K562 (cell line): ENCODE data around the gene AUNIP. TPM values are rescaled to one million over a fixed set of nuclear protein-coding genes. Genes with fewer than 3 reads are reported as not detected.

Source experiments
- DACH1 ChIP-seq: fragments of 450-650 bp; IDR thresholded peaks from 2 replicates; pipeline ENCODE4 v1.6.1; 2018; ENCODE audit not compliant: partially characterized antibody
- HDAC1 ChIP-seq, 2 experiments: fragments of 450-650 bp; IDR thresholded peaks; 2 replicates each; pipeline ENCODE4 v1.6.1; 2016 to 2017; ENCODE audit warnings: inconsistent platforms in 1 of 2, mild to moderate bottlenecking in 1 of 2, moderate library complexity in 1 of 2
- KLF10 ChIP-seq: fragments of 250-450 bp; sonication (Bioruptor Pico); IDR thresholded peaks from 2 replicates; pipeline ENCODE4 v1.6.1; 2021; ENCODE audit warnings: matching md5 sums
- MAFK ChIP-seq: IDR thresholded peaks from 2 replicates; pipeline ENCODE4 v1.6.1; 2011; ENCODE audit warnings: low read length, improper control_type of control experiment
- NFIC ChIP-seq: fragments of 450-650 bp; IDR thresholded peaks from 2 replicates; pipeline ENCODE4 v1.6.1; 2017; ENCODE audit warnings: mild to moderate bottlenecking, inconsistent platforms
- POLR2AphosphoS2 ChIP-seq: IDR thresholded peaks from 2 replicates; pipeline ENCODE4 v1.6.1; 2012; ENCODE audit warnings: low read length, improper control_type of control experiment
- PTTG1 ChIP-seq: fragments of 450-650 bp; IDR thresholded peaks from 2 replicates; pipeline ENCODE4 v1.6.1; 2016; ENCODE audit warnings: low read depth, mild to moderate bottlenecking, missing genetic modification characterization, missing compliant biosample characterization
- ZBTB8A ChIP-seq: fragments of 450-650 bp; IDR thresholded peaks from 2 replicates; pipeline ENCODE4 v1.6.1; 2018; ENCODE audit warnings: mild to moderate bottlenecking, moderate library complexity; ENCODE audit not compliant: partially characterized antibody
- ZNF175 ChIP-seq: fragments of 200-800 bp; sonication (Bioruptor generic); IDR thresholded peaks from 2 replicates; pipeline ENCODE4 v1.6.1; 2016; ENCODE audit warnings: low read depth, mild to moderate bottlenecking, missing genetic modification characterization, missing compliant biosample characterization
- polyA plus RNA-seq, 8 experiments: library from polyadenylated mRNA; depleted of rRNA in 4 of 8; stranded (reverse) in 5 of 8; unstranded in 3 of 8; fragments of >200 nt; fragmentation: Nextera tagmentation in 2 of 8; fragmentation: Illumina TruSeq in 1 of 8; extraction: Ambion mirVana in 2 of 8; extraction: Trizol in 1 of 8; gene quantifications; 2 replicates each; pipeline versions ENCODE4 v1.2.1 to v1.2.3, GENCODE V29; 2011 to 2014; ENCODE audit warnings: inconsistent platforms in 1 of 8, missing spikeins in 1 of 8
- total RNA-seq, 7 experiments: library from RNA; depleted of rRNA in 6 of 7; stranded (reverse); fragments of >200 nt in 6 of 7; fragmentation: Illumina TruSeq in 2 of 7; extraction: Trizol in 2 of 7; gene quantifications; 2 replicates each; pipeline versions ENCODE4 v1.2.1 to v1.2.3, GENCODE V29; 2011 to 2021; ENCODE audit warnings: low replicate concordance in 1 of 7
- TF ChIP-seq, protein P1 (sequence below): sonication (generic); formaldehyde crosslinking; IDR thresholded peaks from 2 replicates; pipeline ENCODE4 v1.8.0; 2023; ENCODE audit warnings: mild to moderate bottlenecking, missing genetic modification reagents
- TF ChIP-seq, protein P2 (sequence below), 2 experiments: fragments of 450-650 bp; IDR thresholded peaks; 2 replicates each; pipeline ENCODE4 v1.6.1; 2016; ENCODE audit warnings: mild to moderate bottlenecking in 2 of 2, borderline replicate concordance in 1 of 2, low read depth in 1 of 2, moderate library complexity in 1 of 2
- TF ChIP-seq, protein P3 (sequence below): fragments of 250-450 bp; sonication (Bioruptor Pico); IDR thresholded peaks from 2 replicates; pipeline ENCODE4 v1.9.0; 2021; ENCODE audit warnings: mild to moderate bottlenecking, inconsistent platforms

The AUNIP gene
- total and polyA plus RNA-seq, 9 of the 15 experiments (the other 6 are each of a cell fraction or from before 2014, with no cell fraction given): 12.1 to 53.8 (median 47.1) TPM

- TF ChIP-seq, protein P1, sequence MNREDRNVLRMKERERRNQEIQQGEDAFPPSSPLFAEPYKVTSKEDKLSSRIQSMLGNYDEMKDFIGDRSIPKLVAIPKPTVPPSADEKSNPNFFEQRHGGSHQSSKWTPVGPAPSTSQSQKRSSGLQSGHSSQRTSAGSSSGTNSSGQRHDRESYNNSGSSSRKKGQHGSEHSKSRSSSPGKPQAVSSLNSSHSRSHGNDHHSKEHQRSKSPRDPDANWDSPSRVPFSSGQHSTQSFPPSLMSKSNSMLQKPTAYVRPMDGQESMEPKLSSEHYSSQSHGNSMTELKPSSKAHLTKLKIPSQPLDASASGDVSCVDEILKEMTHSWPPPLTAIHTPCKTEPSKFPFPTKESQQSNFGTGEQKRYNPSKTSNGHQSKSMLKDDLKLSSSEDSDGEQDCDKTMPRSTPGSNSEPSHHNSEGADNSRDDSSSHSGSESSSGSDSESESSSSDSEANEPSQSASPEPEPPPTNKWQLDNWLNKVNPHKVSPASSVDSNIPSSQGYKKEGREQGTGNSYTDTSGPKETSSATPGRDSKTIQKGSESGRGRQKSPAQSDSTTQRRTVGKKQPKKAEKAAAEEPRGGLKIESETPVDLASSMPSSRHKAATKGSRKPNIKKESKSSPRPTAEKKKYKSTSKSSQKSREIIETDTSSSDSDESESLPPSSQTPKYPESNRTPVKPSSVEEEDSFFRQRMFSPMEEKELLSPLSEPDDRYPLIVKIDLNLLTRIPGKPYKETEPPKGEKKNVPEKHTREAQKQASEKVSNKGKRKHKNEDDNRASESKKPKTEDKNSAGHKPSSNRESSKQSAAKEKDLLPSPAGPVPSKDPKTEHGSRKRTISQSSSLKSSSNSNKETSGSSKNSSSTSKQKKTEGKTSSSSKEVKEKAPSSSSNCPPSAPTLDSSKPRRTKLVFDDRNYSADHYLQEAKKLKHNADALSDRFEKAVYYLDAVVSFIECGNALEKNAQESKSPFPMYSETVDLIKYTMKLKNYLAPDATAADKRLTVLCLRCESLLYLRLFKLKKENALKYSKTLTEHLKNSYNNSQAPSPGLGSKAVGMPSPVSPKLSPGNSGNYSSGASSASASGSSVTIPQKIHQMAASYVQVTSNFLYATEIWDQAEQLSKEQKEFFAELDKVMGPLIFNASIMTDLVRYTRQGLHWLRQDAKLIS: peak; percentile 53; the same call in 1 of the 2 replicates
- TF ChIP-seq, protein P2, sequence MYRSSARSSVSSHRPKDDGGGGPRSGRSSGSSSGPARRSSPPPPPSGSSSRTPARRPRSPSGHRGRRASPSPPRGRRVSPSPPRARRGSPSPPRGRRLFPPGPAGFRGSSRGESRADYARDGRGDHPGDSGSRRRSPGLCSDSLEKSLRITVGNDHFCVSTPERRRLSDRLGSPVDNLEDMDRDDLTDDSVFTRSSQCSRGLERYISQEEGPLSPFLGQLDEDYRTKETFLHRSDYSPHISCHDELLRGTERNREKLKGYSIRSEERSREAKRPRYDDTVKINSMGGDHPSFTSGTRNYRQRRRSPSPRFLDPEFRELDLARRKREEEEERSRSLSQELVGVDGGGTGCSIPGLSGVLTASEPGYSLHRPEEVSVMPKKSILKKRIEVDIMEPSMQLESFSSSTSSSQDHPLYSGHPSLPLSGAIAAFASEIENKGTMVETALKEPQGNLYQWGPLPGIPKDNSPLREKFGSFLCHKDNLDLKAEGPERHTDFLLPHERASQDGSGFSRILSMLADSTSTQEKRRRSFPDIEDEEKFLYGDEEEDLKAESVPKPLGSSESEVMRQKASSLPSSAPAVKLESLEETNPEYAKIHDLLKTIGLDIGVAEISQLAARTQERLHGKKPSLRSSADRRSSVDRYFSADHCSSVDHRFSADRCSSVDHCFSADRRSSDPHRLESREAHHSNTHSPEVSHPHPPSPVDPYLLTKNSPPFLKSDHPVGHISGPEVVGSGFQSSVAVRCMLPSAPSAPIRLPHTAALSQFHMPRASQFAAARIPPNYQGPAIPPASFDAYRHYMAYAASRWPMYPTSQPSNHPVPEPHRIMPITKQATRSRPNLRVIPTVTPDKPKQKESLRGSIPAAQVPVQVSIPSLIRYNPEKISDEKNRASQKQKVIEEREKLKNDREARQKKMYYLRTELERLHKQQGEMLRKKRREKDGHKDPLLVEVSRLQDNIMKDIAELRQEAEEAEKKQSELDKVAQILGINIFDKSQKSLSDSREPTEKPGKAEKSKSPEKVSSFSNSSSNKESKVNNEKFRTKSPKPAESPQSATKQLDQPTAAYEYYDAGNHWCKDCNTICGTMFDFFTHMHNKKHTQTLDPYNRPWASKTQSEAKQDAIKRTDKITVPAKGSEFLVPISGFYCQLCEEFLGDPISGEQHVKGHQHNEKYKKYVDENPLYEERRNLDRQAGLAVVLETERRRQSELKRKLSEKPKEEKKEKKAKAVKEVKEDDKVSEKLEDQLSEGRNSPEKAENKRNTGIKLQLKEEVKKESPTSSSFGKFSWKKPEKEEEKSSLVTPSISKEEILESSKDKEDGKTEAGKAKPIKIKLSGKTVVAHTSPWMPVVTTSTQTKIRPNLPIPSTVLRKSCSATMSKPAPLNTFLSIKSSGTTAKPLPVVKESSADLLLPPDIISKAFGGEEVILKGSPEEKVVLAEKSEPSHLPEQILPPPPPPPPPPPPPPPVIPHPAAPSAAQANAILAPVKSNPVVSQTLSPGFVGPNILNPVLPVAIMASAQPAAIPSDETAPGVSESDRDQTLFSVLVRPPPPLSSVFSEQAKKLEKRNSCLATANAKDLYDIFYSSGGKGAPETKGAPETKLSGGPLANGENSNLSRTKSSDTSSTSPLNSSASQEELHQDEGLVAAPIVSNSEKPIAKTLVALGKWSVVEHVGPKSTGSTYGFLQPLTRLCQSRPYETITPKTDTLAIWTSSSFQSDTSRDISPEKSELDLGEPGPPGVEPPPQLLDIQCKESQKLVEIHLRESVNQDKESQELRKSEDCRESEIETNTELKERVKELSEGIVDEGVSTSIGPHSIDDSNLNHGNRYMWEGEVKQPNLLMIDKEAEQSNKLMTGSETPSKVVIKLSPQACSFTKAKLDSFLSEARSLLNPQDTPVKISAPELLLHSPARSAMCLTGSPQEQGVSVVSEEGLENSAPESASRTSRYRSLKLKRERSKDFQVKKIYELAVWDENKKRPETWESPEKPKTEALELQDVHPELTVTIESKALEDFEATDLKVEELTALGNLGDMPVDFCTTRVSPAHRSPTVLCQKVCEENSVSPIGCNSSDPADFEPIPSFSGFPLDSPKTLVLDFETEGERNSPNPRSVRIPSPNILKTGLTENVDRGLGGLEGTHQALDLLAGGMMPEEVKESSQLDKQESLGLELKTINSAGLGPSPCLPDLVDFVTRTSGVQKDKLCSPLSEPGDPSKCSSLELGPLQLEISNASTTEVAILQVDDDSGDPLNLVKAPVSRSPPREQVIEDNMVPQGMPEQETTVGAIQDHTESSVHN (IDR thresholded peaks at IDR 0.05; ENCODE audit: borderline replicate concordance in 1 of 2, low read depth in 1 of 2): no peak
- TF ChIP-seq ZNF175 (CRISPR knock-in tag) (no peak), PTTG1 (tag) (no peak), DACH1 (no peak), POLR2AphosphoS2 (peak; percentile 76; the same call in 1 of the 2 replicates), KLF10 (CRISPR knock-in tag) (no peak), ZBTB8A (no peak), MAFK (0 out of 2 replicates have a peak, but pooled peaks have one; percentile 24), HDAC1 (IDR thresholded peaks at IDR 0.05) (peak; percentile 8 to 99; a peak in 3 of 4 replicates), NFIC (peak; percentile 64)
- TF ChIP-seq, protein P3, sequence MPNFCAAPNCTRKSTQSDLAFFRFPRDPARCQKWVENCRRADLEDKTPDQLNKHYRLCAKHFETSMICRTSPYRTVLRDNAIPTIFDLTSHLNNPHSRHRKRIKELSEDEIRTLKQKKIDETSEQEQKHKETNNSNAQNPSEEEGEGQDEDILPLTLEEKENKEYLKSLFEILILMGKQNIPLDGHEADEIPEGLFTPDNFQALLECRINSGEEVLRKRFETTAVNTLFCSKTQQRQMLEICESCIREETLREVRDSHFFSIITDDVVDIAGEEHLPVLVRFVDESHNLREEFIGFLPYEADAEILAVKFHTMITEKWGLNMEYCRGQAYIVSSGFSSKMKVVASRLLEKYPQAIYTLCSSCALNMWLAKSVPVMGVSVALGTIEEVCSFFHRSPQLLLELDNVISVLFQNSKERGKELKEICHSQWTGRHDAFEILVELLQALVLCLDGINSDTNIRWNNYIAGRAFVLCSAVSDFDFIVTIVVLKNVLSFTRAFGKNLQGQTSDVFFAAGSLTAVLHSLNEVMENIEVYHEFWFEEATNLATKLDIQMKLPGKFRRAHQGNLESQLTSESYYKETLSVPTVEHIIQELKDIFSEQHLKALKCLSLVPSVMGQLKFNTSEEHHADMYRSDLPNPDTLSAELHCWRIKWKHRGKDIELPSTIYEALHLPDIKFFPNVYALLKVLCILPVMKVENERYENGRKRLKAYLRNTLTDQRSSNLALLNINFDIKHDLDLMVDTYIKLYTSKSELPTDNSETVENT: peak; percentile 93
Measured at GRCh38 chr1:25858906-25859789, at the start of gene AUNIP (continued).
